Stomach (tissue), 4 donors: ENCODE results near the gene NEBL.

Source experiments
- EP300 ChIP-seq: sonication (generic); formaldehyde crosslinking; IDR thresholded peaks from one replicate; pipeline ENCODE4 v1.6.1; 2017; ENCODE audit warnings: antibody characterized with exemption
- POLR2A ChIP-seq, 4 donors: fragments of 450-650 bp; IDR thresholded peaks; one replicate each; pipeline ENCODE4 v1.6.1; 2016; ENCODE audit warnings: antibody characterized with exemption in 4 of 4, control low read depth in 2 of 4, mild to moderate bottlenecking in 1 of 4, moderate library complexity in 1 of 4
- POLR2AphosphoS5 ChIP-seq, 3 donors: sonication (generic); formaldehyde crosslinking; IDR thresholded peaks; one replicate each; pipeline ENCODE4 v1.6.1; 2016; ENCODE audit warnings: antibody characterized with exemption in 3 of 3
- TF ChIP-seq, protein P1 (sequence below), 7 experiments: fragments of 450-650 bp in 4 of 7; fragments of 200-600 bp in 3 of 7; sonication (generic) in 3 of 7; IDR thresholded peaks; one replicate each; pipeline ENCODE4 v1.5.1; 2016 to 2019; ENCODE audit warnings: antibody characterized with exemption in 7 of 7, control low read depth in 2 of 7, mild to moderate bottlenecking in 1 of 7

DNA sequence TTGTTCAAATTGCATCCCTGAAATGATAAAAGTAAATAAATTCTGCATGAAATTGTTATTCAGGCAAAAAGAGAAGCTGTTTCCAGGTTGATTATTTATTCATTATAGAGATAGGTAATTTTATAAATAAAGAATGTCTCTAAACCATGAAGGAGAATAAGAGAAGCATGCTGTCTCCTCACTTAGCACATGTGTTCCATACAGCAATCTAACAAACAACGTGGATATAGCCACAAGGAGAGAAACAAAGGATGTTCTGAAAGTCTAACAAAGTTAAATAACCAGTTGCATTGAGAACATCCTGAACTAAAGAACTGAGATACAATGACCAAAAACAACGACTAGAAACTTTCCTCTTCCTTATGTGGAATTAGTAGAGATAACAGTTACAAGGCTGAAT is 50.8 kb downstream of the NEBL start:
- TF ChIP-seq, protein P1, sequence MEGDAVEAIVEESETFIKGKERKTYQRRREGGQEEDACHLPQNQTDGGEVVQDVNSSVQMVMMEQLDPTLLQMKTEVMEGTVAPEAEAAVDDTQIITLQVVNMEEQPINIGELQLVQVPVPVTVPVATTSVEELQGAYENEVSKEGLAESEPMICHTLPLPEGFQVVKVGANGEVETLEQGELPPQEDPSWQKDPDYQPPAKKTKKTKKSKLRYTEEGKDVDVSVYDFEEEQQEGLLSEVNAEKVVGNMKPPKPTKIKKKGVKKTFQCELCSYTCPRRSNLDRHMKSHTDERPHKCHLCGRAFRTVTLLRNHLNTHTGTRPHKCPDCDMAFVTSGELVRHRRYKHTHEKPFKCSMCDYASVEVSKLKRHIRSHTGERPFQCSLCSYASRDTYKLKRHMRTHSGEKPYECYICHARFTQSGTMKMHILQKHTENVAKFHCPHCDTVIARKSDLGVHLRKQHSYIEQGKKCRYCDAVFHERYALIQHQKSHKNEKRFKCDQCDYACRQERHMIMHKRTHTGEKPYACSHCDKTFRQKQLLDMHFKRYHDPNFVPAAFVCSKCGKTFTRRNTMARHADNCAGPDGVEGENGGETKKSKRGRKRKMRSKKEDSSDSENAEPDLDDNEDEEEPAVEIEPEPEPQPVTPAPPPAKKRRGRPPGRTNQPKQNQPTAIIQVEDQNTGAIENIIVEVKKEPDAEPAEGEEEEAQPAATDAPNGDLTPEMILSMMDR (IDR thresholded peaks at IDR 0.05), result no peak
- TF ChIP-seq POLR2AphosphoS5 (IDR thresholded peaks at IDR 0.05) (no peak), POLR2A (IDR thresholded peaks at IDR 0.05) (no peak), EP300 (no peak)
